HG02973 (cell line): ENCODE results near the gene ZNF70.
"Not testable (repeated sequence)": the region's sequence is repeated elsewhere in the genome, so short reads cannot be mapped to it uniquely, and the experiment has no call there.

Experiments used
- ATAC-seq: cut with Tn5 transposase; IDR thresholded peaks from one replicate; pipeline ENCODE4 v1.9.1; 2021; ENCODE audit warnings: moderate library complexity; ENCODE audit not compliant: unreplicated experiment

The ZNF70 gene

GRCh38 chr22:23760056-23760455, 9.1 kb upstream of the ZNF70 start:
- no peak for ATAC-seq

DNA sequence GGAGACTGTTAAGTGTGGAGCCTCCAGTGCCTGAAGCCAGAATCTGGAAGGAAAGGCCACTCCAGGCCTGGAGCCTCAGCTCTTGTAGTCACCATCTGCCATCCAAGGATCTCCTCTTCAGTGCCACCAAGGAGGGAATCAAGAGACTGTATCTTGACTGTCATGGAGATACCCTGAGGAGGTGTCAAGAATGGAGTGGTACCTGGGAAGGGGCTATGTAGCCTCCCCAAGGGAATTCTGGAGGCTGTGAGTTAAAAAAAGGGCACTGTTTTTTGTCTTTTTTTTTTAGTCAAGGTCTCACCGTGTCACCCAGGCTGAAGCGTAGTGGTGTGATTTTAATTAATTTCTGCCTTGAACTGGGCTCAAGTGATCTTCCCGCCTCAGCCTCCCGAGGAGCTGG, 8.7 kb upstream of the ZNF70 start:
- ATAC-seq = no peak

DNA sequence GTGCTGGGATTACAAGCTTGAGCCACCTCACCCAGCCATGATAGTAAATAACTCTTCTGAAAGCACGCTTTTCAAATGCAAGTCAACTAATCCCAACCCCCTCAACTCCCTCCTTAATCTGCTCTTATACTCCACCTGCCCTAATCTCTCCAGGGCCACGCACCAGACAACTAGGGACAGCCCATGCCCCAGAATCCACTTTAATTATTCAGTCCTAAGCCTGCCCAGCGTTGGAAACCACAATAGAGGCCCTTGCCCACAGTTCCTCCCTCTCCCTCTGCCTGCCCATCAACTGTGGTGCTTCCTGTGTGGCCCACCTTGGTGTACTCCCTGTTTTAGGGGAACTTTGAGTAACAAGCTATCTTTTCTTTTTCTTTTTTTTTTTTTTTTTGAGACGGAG, 6.0 kb upstream of the ZNF70 start:
- ATAC-seq = no peak

DNA sequence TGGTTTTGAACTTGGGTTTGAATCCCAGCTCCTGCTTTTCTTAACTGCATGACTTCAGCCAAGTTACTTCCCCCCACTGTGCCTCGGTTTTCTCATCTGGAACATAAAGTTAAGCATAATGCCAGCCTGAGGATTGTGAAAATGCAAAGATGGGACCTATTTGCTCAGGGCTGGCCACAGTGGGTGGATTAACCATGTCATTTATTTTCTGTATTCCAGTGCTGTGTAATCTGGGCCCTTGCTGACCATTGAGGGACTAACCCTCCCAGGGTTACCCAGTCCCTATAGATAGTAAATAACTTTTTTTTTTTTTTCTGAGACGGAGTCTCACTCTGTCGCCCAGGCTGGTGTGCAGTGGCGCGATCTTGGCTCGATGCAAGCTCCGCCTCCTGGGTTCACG, 4.8 kb upstream of the ZNF70 start:
- ATAC-seq = no peak

DNA sequence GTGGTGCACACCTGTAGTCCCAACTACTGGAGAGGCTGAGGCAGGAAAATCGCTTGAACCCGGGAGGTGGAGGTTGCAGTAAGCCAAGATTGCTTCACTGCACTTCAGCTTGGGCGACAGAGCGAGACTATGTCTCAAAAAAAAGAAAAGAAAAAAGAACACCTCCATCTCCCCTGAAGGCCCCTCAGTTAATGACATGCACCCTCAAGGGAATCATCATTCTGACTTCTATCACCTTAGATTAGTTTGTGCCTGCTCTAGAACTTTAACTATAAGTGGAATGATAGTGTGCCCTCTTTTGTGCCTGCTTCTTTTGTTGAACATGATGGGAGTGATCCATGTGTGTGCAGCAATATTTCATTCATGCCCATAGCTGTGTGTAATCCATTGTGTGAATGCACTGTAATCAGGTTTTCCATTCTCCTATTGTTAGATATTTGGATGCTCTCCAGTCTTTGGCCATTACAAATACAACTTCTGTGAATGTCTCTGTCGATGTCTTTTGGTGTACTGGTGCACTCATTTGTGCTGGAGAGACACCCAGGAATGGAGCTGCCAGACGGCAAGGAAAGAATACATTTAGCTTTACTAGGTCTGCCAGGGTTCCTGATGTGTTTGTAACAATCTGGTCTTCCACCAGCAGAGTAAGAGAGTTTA, 4.2 kb upstream of the ZNF70 start:
- no peak for ATAC-seq

GRCh38 chr22:23754220-23754919, 3.5 kb upstream of the ZNF70 start, which contains the start of gene VPREB3:
Gene VPREB3, minus strand, starts transcription at chr22:23754425. Its CDS starts 62 bp downstream, at chr22:23754363.
- no peak for ATAC-seq

GRCh38 chr22:23753385-23753784, 2.5 kb upstream of the ZNF70 start:
- no peak for ATAC-seq

DNA sequence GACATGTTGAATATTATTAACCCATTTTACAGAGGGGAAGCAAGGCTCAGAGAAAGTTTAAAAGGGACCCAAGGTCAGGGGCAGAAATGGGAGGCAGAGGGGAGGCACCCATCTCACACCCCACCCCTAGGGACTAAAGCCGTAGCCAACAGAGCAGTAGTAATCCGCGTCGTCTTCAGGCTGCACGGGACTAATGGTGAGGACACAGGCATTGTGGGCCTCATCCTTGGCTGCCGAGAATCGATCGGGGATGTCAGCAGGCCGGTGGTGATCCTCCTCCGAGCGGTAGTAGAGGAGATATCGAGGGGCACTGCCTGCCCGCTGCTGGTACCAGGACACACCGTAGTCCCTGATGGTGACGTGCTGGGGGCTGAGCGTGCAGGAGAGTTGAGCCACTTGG, 1.8 kb upstream of the ZNF70 start:
- no peak for ATAC-seq

- ATAC-seq = no peak
Observed at GRCh38 chr22:23752090-23752691, 1.3 kb upstream of the ZNF70 start.

GRCh38 chr22:23751441-23751996, 607 bp upstream of the ZNF70 start:
- ATAC-seq = no peak

DNA sequence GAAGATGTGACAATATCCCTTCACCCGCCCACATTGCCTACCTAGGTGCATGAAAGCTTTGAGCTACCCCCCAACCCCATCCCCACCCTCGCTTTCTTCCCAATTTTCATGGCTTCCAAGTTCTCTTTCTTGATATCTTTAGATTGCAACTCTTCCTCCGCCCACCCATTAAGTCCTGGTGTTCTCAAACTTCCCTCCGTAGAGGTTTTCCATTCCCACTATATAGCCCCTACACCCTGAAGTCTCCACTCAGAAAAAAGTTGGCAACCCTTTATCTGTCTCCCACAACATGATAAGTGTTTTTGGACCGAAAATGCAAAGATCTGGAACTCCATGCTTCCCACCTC, 572 bp downstream of the ZNF70 start:
- no peak for ATAC-seq

DNA sequence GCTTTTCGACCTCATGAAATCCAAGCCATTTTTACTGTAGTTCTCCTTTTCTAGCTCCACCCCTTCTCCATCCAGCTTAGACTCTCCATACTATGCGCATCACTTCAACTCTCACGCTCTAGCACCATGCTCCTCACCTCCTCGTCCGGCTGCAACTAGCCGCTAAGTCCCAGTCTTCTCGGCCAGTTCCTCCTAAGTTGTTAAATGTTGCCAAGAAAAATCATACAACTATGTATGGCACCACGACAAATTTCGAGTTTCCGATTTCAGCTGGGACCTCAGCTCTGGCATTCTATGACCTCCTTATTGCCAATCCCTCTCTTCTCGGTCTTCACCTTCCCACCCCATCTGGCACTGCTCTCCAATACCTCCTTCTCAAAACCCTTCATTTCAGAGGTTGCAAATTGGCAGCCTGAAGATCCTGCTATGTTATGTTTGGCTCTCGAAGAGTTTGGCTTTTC, 1.0 kb downstream of the ZNF70 start:
- no peak for ATAC-seq

DNA sequence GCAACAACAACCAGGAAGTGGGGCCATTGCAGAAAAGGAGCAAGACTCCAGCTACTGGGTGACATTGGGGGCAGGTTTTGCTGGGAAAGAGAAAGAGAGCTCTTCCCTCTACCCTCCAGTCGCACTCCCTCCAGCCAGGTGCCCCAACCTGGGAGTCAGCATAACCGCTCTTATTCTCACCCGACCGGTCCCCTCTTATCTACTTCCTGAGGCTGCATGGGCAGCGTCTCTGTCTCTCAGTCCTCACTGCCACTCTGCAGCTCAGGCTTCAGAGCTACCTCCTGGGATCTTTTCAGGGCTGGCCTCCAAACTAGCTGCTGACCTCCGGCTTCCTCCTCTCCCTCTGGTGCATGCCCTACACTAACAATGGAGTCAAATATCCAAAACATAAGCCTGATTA, 5.1 kb downstream of the ZNF70 start:
- no peak for ATAC-seq

GRCh38 chr22:23744485-23744884, 6.4 kb downstream of the ZNF70 start:
- no peak for ATAC-seq

DNA sequence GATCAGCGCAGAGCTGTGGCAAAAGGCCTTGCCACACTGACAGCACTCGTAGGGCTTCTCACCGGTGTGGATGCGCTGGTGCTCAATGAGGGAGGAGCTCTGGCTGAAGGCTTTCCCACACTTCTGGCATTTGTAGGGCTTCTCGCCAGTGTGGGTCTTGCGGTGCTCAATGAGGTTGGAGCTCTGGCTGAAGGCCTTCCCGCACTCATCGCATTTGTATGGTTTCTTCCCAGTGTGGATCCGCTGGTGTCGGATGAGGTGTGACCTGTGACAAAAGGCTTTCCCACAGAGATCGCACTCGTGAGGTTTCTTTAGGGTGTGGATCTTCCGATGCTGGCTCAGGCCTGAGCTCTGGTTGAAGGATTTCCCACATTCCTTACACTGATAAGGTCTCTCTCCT, 6.9 kb downstream of the ZNF70 start:
- no peak for ATAC-seq

DNA sequence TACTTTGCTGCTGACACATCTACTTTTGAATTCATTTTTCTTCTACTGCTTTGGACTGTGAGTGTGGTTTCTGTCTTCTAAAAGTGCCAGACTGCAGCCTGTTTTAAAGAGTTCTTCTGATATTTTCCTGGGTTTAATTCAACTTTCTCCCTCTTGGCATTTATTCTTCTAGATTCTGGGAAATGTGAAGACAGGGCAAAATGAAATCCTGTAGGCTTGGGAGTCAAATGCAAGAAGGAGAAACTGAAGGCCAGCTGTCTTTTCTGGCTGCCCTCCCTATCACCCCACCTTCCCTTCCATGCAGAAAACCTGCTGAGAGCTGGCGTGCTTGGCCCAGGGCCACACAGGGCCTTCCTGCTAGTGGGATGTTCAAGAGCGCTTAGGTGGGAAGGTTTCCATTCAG, 7.6 kb downstream of the ZNF70 start:
- no peak for ATAC-seq

DNA sequence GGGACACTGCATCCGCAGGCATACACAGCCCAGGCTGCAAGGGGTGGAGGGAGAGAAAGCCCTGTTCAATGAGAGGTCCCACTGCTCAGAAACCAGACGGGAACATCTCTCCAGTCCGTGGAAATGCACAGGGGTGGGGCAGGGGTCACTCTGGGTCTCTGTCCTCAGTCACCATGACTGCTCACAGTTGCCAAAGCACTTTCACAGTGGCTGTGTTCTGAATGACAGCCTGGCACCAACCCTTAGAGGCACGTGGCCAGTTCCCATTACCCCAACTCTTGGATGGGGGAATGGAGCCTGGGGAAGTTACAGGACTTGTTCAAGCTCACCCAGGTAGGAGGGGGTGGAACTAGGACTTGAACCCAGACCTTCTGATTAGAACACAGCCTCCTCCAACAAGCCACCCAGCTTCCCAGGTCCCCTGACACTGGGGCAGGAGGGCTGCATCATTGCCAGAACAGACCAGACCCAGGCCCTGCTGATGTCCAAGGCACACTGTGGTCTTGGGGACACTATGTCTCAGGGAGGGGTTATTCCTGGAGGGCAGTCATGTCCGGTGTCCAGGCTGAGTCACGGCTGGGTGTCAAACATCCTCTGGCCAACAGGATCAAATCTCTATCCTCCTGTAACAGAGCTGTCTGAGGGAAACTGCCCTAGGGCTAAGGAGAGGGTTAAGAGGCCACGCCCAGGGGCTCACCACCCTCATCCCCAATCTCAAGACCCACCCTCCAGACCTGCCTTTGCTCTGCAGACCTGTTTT, 8.2 kb downstream of the ZNF70 start:
- ATAC-seq = no peak

DNA sequence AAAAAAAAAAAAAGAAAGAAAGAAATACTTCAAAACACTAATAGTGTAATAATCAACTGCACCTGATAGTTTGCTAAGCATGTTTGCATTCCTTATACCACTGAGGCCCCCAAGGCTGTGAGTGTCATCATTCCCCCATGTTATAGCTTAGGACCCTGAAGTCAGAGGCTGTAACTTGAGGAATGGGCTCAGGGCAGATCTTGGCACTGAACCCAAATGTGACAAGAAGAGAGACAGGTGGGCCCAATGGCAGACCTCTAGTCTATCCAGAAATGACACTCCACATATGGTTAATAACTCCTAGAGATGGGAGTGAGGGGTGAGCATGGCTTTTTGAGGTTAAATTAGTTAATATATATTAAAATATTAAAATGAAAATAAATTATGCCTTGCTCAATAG, 13.2 kb downstream of the ZNF70 start:
- ATAC-seq = no peak

DNA sequence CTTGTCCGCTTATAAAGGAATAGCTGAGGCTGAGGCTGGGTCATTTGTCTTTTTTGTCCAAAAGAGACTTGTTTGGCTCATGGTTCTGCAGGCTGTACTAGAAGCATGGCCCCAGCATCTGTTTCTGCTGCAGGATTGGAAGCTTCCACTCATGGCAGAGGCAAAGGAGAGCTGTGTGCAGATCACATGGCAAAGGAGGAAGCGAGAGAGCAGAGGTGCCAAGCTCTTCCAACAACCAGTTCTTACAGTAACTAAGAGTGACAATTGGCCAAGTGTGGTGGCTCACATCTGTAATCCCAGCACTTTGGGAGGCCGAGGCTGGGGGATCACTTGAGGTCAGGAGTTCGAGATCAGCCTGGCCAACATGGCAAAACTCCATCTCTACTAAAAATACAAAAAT, 22.8 kb downstream of the ZNF70 start:
- ATAC-seq = not testable (repeated sequence)

- no peak for ATAC-seq
Observed at GRCh38 chr22:23722724-23723123, 28.2 kb downstream of the ZNF70 start.

- ATAC-seq = no peak
Observed at GRCh38 chr22:23722160-23722559, 28.8 kb downstream of the ZNF70 start.
